NCI-H1092 (cell line): Measurements from ENCODE around the gene KRTAP4-16.
"Not testable (repeated sequence)": the region's sequence is repeated elsewhere in the genome, so short reads cannot be mapped to it uniquely, and the experiment has no call there.

Source experiments
- DNase-seq: peaks from one replicate; lab custom pipeline; 2025; lab: John Stamatoyannopoulos, UW

KRTAP4-16 gene

DNA sequence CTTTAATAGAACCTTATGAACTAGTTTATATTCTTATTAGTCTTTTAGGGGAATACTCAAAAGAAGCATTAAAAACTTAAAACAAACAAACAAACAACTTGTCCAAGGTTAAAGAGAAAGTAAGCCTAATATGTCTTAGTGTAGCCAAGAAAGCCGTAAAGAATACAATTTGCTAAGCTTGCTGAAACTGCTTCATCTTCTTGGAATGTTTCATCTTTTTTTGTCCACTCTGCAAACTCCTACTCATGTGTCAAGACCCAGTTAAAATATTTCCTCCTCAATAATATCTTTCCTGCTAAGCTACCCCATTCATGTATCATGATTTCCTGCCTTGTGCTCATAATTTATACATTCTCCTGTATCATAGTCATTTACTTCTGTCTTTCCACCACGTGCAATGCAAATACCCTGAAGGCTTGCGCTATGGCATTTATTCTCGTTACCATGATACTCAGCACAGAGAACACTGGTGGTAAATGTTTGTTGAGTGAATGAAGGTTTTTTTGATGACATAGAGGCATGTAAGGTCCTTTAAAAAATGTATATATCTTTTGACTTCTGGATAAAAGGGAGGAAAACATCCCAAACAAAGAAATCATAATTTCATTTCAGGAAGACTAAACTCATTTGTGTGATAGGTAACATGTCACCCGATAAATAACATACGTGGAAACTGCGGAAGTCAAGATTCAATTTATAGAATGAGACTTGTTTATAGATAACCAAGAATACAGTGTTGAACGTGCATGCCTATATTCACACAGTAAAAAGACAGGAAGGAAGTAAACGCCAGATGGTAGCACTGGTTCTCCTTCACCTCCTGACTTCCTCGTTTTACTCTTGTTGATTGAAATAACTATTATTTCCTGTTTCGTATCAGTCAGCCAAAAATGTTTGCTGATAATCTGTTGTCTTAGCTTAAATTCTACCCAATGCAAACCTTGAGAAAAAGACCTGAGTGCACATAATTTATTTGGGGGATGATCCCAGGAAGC is 18.0 kb upstream of the KRTAP4-16 start:
- not testable (repeated sequence) for DNase-seq

DNA sequence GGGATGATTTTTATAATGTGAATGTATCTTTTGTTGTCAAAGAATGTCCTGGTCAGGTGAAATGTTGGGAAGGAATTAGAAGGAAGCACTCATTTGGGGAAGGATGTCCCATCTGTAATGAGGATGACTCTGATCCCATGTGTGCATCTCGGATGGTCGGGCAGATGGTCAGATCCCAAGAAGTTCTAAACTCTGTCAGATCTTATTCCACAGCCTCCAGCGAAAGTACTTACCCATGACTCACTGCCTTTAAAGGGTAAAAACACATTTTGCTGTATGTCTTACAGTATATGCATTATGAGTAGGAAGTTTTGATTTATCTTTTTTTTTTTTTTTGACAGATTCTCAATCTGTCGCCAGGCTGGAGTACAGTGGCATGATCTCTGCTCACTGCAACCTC is 16.7 kb upstream of the KRTAP4-16 start:
- no peak for DNase-seq

DNA sequence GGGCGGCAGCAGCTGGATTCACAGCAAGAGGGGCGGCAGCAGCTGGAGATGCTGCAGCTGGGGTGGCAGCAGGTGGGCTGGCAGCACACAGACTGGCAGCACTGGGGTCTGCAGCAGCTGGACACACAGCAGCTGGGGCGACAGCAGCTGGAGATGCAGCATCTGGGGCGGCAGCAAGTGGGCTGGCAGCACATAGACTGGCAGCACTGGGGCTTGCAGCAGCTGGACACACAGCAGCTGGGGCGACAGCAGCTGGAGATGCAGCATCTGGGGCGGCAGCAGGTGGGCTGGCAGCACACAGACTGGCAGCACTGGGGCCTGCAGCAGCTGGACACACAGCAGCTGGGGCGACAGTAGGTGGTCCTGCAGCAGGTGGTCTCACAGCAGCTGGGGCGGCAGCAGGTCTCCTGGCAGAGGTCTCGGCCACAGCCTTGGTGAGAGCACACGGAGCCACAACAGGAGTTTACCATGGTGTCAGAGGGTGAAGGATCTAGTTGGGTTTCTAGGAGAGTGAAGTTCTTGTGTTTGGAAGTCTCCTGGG is 15.9 kb upstream of the KRTAP4-16 start, which contains the start of gene KRTAP4-11:
KRTAP4-11 (minus strand) TSS at position 528 of the 541 bp plus-strand sequence; CDS start at position 470, 58 bp downstream.
- not testable (repeated sequence) for DNase-seq

DNA sequence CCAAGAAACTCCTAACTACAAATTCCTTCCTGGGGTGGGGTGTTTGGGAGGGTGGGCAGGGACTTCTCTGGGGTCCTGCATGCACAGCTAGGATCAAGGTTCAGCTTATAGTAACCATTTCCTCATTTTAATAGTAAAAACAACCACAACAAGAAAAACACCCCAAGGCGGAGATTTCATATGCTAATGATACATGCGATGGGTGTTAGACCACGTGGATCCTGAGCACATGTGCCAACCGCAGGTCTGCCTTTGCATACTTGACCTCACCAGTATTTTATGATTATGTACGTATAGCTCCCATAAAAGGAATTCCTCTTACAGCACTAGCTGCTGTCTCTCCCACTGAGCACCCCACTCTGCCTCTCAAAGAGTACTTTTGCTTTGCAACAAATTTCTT is 14.3 kb upstream of the KRTAP4-16 start:
- no peak for DNase-seq

DNA sequence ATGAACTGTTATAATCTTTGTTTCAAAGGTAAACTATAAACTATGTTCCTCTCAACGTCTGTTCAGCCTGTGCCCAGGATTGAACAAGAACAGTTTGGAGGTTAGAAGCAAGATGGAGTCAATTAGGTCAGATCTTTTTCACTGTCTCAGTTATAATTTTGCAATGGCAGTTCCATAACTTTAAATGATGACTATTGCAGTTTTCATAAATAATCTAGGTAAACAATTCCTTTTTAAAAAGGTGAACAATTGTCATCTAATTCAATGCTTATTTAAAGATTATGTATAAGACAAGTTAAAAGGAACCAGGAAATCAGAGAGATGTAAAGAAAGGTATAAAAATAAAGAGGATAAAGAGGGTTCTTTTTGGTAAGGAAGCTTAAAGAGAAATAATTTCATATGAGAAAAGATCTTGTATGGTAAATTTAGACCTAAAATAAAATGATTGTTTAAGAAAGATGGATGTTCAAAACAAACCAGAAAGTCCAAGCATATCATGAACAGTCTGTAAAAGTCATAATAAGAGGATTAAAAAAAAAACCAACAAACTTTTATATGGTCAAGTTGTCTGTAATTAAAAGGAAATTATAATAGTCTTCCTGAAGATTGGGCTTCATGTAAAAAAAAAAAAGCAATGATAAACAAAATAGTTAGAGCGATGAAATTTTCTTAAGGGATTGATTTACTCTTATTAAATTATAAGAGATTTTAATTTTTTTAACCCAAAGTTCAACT is 9.3 kb upstream of the KRTAP4-16 start:
- no peak for DNase-seq

DNA sequence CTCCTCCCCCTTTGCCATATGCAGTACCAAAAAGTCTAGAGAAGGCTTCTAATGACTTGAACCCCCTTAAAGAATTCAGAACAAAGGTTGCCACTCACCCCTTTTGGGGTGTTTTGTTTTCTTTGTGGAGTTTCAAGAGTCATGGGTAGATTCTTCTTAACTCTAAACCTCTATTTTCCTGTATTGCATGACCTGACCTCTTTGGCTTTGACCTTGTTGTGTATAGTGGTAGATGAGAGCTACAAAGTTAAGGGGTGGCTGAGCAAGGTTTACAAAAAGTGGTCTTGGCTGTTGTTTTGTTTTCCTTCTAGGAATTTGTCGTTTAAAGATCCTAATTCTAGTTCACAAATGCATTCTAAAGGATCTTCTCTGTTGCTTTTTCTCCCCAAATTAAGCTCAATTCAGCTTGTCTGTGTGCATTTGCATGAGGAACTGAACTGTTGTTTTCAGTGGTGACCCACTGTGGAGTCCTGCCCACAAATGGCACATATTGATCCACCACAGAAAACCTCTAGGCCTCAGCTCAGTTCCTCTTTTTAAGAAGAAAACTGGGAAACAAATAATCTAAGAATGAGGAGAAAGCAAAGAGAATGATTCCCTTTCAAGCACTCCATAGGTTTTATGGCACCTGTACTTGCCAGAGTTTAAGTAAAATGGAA is 6.8 kb upstream of the KRTAP4-16 start:
- not testable (repeated sequence) for DNase-seq

DNA sequence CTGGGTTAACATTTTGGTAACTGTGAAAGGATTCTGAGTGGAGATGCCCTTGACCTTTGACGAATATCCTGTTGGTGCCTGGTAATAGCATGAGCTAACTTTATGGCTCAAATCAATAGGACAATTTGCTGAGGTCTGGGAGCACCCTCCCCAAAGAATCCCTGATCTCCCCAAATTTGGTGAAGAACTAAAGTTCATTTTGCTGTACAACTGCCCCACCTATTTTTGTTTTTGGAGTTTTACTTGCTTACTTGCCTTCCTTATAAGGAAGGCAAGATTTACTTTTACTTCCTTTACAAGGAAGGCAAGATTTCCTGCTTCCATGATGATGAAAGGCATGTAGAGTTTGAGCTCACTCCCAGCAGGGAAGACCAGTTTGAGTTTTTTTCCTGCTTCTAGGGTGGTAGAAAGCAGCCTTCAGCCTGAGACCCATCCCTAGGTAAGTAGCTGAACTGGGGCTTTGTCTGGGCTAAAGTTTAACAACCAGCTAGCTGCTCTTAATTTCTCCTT is 6.0 kb upstream of the KRTAP4-16 start:
- DNase-seq = no peak

DNA sequence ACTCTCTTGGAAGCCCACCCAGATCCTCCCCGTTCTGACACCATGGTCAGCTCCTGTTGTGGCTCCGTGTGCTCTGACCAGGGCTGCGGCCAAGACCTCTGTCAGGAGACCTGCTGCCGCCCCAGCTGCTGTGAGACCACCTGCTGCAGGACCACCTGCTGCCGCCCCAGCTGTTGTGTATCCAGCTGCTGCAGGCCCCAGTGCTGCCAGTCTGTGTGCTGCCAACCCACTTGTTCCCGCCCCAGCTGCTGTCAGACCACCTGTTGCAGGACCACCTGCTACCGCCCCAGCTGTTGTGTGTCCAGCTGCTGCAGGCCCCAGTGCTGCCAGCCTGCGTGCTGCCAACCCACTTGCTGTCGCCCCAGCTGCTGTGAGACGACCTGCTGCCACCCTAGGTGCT is 3.3 kb upstream of the KRTAP4-16 start, which contains the start of gene KRTAP4-9:
KRTAP4-9 (plus strand) TSS at position 43 of the 400 bp plus-strand sequence; CDS start at position 43, 0 bp downstream.
- not testable (repeated sequence) for DNase-seq

DNA sequence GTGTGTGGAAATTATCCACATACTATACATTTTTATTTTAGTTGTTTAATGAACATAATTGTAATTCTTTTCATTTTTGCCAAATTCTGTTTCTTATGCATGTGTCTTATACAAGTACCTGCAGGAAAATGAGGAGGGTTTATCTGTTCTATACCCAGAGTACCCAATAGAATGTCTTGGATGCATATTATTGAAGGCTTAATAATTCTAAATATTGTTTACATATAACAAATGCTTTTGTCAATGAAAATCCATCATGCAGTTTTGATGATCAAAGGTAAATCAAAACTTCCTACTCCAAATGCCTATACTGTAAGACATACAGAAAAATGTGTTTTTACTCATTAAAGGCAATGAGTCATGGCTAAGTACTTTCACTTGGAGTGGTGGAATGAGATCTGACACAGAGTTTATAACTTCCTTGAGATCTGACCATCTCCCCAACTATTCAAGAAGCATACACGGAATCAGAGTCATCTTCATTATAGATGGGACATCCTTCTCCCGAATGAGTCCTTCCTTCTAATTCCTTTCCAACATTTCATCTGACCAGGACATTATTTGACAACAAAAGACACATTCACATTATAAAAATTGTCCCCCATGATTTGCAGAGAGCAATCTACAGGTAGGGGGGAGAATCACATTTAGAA is 2.5 kb upstream of the KRTAP4-16 start:
- DNase-seq = not testable (repeated sequence)

DNA sequence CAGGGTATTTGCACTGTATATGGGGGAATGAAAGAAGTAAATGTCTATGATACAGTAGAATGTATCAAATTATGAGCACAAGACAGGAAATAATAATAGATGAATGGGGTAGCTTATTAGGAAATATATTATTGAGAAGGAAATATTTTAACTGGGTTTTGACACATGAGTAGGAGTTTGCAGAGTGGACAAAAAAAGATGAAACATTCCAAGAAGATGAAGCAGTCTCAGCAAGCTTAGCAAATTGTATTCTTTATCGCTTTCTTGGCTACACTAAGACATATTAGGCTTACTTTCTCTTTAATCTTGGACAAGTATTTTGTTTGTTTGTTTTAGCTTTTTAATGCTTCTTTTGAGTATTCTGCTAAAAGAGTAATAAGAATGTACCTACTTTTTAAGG is 1.9 kb upstream of the KRTAP4-16 start:
- no peak for DNase-seq

DNA sequence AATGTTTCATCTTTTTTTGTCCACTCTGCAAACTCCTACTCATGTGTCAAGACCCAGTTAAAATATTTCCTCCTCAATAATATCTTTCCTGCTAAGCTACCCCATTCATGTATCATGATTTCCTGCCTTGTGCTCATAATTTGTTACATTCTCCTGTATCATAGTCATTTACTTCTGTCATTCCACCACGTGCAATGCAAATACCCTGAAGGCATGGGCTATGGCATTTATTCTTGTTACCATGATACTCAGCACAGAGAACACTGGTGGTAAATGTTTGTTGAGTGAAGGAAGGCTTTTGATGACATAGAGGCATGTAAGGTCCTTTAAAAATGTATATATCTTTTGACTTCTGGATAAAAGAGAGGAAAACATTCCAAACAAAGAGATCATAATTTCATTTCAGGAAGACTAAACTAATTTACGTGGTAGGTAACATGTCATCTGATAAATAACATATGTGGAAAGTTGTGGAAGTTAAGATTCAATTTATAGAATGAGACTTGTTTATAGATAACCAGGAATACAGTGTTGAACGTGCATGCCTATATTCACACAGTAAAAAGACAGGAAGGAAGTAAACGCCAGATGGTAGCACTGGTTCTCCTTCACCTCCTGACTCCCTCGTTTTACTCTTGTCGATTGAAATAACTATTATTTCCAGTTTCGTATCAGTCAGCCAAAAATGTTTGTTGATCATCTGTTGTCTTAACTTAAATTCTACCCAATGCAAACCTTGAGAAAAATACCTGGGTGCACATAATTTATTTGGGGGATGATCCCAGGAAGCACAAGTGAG is 2.1 kb downstream of the KRTAP4-16 start:
- DNase-seq = not testable (repeated sequence)

DNA sequence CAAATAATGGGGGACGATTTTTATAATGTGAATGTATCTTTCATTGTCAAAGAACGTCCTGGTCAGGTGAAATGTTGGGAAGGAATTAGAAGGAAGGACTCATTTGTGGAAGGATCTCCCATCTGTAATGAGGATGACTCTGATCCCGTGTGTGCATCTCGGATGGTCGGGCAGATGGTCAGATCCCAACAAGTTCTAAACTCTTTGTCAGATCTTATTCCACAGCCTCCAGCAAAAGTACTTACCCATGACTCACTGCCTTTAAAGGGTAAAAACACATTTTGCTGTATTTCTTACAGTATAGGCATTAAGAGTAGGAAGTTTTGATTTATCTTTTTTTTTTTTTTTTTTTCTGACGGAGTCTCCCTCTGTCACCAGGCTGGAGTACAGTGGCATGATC is 3.5 kb downstream of the KRTAP4-16 start:
- DNase-seq = no peak

DNA sequence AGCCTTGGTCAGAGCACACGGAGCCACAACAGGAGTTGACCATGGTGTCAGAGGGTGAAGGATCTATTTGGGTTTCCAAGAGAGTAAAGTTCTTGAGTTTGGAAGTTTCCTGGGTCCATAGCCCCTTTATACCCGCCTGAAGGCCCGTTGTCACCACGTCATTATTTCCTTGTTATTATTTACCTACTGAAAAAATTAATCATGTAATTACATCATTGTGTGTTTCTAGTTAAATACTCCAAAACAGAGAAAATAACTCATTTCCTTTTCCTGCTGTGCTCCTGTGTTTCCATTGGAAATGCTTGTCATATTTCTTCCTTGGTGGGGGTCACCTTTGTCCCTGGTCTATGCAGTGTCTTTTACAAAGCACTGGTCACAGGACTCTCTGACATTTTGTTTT is 4.0 kb downstream of the KRTAP4-16 start, which contains the start of gene KRTAP4-8:
KRTAP4-8 (minus strand) TSS at position 101 of the 400 bp plus-strand sequence; CDS start at position 43, 58 bp downstream.
- no peak for DNase-seq

DNA sequence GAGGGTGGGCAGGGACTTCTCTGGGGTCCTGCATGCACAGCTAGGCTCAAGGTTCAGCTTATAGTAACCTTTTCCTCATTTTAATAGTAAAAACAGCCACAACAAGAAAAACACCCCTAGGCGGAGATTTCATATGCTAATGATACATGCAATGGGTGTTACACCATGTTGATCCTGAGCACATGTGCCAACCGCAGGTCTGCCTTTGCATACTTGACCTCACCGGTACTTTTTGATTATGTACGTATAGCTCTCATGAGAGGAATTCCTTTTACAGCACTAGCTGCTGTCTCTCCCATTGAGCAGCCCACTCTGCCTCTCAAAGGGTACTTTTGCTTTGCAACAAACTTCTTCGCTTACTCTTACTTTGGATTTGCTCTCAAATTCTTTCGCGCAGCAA is 6.0 kb downstream of the KRTAP4-16 start:
- DNase-seq = no peak

DNA sequence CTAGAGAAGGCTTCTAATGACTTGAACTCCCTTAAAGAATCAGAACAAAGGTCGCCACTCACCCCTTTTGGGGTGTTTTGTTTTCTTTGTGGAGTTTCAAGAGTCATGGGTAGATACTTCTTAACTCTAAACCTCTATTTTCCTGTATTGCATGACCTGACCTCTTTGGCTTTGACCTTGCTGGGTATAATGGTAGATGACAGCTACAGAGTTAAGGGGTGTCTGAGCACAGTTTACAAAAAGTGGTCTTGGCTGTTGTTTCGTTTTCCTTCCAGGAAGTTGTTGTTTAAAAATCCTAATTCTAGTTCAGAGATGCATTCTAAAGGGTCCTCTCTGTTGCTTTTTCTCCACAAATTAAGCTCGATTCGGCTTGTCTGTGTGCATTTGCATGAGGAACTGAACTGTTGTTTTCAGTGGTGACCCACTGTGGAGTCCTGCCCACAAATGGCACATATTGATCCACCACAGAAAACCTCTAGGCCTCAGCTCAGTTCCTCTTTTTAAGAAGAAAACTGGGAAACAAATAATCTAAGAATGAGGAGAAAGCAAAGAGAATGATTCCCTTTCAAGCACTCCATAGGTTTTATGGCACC is 13.2 kb downstream of the KRTAP4-16 start:
- DNase-seq = not testable (repeated sequence)

DNA sequence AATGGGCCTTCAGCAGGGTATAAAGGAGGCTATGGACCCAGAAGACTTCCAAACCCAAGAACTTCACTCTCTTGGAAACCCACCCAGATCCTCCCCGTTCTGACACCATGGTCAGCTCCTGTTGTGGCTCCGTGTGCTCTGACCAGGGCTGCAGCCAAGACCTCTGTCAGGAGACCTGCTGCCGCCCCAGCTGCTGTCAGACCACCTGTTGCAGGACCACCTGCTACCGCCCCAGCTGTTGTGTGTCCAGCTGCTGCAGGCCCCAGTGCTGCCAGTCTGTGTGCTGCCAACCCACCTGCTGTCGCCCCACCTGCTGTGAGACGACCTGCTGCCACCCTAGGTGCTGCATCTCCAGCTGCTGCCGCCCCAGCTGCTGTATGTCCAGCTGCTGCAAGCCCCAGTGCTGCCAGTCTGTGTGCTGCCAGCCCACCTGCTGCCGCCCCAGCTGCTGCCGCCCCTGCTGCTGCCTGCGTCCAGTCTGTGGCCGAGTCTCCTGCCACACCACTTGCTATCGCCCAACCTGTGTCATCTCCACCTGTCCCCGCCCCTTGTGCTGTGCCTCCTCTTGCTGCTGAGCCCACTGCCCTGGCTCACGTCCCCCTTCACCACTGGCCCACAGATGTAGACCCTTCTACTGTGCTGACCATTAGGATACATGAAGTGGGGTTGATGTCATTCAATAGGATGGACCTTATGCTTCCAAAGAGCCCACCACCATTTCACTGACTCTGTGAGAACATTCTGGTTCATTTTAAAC is 17.7 kb downstream of the KRTAP4-16 start, which contains the start of gene KRTAP4-7:
KRTAP4-7 (plus strand) TSS at position 51 of the 757 bp plus-strand sequence; CDS start at position 108, 57 bp downstream.
- not testable (repeated sequence) for DNase-seq

DNA sequence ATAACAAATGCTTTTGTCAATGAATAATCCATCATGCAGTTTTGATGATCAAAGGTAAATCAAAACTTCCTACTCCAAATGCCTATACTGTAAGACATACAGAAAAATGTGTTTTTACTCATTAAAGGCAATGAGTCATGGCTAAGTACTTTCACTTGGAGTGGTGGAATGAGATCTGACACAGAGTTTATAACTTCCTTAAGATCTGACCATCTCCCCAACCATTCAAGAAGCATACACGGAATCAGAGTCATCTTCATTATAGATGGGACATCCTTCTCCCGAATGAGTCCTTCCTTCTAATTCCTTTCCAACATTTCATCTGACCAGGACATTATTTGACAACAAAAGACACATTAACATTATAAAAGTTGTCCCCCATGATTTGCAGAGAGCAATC is 18.6 kb downstream of the KRTAP4-16 start:
- not testable (repeated sequence) for DNase-seq

DNA sequence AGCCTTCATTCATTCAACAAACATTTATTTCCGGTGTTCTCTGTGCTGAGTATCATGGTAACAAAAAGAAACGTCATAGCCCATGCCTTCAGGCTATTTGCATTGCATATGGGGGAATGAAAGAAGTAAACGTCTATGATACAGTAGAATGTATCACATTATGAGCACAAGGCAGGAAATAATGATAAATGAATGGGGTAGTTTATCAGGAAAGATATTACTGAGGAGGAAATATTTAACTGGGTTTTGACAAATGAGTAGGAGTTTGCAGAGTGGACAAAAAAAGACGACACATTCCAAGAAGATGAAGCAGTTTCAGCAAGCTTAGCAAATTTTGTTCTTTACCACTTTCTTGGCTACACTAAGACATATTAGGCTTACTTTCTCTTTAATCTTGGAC is 19.4 kb downstream of the KRTAP4-16 start:
- no peak for DNase-seq

DNA sequence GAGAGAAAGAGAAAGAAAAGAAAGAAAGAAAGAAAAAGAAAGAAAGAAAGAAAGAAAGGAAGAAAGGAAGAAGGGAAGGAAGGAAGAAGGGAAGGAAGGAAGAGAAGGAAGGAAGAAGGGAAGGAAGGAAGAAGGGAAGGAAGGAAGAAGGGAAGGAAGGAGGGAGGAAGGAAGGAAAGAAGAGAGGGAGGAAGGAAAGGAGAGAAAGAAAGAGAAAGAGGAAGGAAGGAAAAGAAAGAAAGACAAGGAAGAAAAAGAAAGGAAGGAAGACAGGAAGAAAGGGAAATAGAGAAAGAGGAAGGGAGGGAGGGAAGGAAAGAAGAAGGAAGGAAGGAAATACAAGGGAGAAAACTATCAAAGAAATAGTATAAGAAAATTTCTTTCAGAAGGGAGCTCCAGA is 25.2 kb downstream of the KRTAP4-16 start:
- DNase-seq = no peak
